ENCODE results near the gene CRBN. TPM values are rescaled to one million over a fixed set of nuclear protein-coding genes. Genes with fewer than 3 reads are reported as not detected.

The CRBN gene
- total and polyA plus RNA-seq, 9 of the 15 experiments (the other 6 are each of a cell fraction or from before 2014, with no cell fraction given) = 40.8 to 331 (median 57.4) TPM

DNA sequence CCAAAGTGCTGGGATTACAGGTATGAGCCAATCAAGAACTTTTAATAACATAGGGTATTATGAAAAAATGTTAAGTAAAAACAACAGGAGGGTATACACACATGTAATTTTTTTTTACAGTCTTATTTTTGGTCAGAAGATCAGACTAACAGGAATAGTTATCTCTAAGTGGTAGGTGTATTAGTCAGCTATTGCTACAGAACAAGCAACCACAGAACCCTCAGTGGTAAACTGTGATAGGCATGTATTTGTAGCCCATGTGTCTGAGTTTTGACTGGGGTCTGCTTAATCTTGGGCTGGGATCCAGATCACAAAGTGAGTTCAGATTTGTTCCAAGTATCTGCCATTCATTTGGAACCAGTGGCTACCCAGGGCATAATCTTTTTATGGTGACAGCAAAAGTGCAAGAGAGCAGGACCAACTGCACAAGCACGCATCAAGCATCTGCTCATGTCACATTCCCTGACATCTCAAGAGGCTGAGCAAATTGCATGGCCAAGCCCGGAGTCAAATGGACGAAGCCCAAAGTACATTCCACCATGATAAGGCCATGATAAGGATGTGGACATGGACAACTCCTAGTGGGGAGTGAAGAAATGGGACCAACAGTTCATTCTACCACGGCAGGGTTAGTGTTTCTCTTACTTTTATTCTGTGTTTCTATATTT is 66.3 kb downstream of the CRBN start:
- no peak overlapping the region for H2AFZ ChIP-seq (ENCODE audit: low read depth, low read length)
- H3K27ac ChIP-seq (ENCODE audit: extremely low read depth, low read depth, low read length) = no peak overlapping the region
- no peak overlapping the region for H3K4me3 ChIP-seq
- no peaks in the 10 kb centered on the region for H3K9me1 ChIP-seq (ENCODE audit: control insufficient read depth, insufficient read depth, low read length)
- ChIA-PET CTCF (ENCODE audit: low intra/inter-chr PET ratio) (no interaction called here), POLR2A (interaction anchor here (0.5 kb wide), 1 partner anchor 10 kb away, joined by 3 read pairs; no protein-coding TSS in a partner anchor)
- no peaks in the 10 kb centered on the region for H4K20me1 ChIP-seq (replicated peaks; ENCODE audit: control insufficient read depth, insufficient read depth, low read length)
- H3K79me2 ChIP-seq (ENCODE audit: control insufficient read depth, insufficient read depth, low read length) = no peaks in the 10 kb centered on the region
- no peaks in the 10 kb centered on the region for H3K9me3 ChIP-seq (replicated peaks; ENCODE audit: control insufficient read depth, insufficient read depth, low read depth, low read length)
- no peak overlapping the region for H3K4me2 ChIP-seq (ENCODE audit: insufficient read depth, low read length)
- ATAC-seq (no peak), DNase-seq (ENCODE audit: extremely low read depth in 1 of 4, low spot score in 3 of 4) (no peak), FAIRE-seq (no peak)
- no peak overlapping the region for H3K9ac ChIP-seq (ENCODE audit: insufficient read depth in 1 of 2, low read depth in 2 of 2, low read length in 2 of 2)
- intact Hi-C loops (cut with micrococcal nuclease) (no loop called here), in situ Hi-C loops (cut with MboI) (no loop called here)
- TF ChIP-seq KAT8 (IDR thresholded peaks at IDR 0.05; ENCODE audit: low read depth) (no peak), MTA2 (IDR thresholded peaks at IDR 0.05; ENCODE audit: low read depth) (no peak), RBM15 (IDR thresholded peaks at IDR 0.05; ENCODE audit: insufficient read depth, low read length) (no peak), ZEB2 (IDR thresholded peaks at IDR 0.05) (no peak), ELF4 (CRISPR knock-in tag; IDR thresholded peaks at IDR 0.05) (no peak), HMG20B (CRISPR knock-in tag; IDR thresholded peaks at IDR 0.05) (no peak), ETV6 (IDR thresholded peaks at IDR 0.05; ENCODE audit: borderline replicate concordance in 1 of 2, low read depth in 2 of 2, low read length in 1 of 2) (no peak), ETV6 (CRISPR knock-in tag; IDR thresholded peaks at IDR 0.05; ENCODE audit: borderline replicate concordance) (no peak), RNF2 (IDR thresholded peaks at IDR 0.05) (no peak)
- TF ChIP-seq, protein P1, sequence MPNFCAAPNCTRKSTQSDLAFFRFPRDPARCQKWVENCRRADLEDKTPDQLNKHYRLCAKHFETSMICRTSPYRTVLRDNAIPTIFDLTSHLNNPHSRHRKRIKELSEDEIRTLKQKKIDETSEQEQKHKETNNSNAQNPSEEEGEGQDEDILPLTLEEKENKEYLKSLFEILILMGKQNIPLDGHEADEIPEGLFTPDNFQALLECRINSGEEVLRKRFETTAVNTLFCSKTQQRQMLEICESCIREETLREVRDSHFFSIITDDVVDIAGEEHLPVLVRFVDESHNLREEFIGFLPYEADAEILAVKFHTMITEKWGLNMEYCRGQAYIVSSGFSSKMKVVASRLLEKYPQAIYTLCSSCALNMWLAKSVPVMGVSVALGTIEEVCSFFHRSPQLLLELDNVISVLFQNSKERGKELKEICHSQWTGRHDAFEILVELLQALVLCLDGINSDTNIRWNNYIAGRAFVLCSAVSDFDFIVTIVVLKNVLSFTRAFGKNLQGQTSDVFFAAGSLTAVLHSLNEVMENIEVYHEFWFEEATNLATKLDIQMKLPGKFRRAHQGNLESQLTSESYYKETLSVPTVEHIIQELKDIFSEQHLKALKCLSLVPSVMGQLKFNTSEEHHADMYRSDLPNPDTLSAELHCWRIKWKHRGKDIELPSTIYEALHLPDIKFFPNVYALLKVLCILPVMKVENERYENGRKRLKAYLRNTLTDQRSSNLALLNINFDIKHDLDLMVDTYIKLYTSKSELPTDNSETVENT (CRISPR knock-in tag; IDR thresholded peaks at IDR 0.05) = no peak
- TF ChIP-seq, protein P2, sequence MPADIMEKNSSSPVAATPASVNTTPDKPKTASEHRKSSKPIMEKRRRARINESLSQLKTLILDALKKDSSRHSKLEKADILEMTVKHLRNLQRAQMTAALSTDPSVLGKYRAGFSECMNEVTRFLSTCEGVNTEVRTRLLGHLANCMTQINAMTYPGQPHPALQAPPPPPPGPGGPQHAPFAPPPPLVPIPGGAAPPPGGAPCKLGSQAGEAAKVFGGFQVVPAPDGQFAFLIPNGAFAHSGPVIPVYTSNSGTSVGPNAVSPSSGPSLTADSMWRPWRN (IDR thresholded peaks at IDR 0.05; ENCODE audit: low read depth) = no peak
- TF ChIP-seq, protein P3, sequence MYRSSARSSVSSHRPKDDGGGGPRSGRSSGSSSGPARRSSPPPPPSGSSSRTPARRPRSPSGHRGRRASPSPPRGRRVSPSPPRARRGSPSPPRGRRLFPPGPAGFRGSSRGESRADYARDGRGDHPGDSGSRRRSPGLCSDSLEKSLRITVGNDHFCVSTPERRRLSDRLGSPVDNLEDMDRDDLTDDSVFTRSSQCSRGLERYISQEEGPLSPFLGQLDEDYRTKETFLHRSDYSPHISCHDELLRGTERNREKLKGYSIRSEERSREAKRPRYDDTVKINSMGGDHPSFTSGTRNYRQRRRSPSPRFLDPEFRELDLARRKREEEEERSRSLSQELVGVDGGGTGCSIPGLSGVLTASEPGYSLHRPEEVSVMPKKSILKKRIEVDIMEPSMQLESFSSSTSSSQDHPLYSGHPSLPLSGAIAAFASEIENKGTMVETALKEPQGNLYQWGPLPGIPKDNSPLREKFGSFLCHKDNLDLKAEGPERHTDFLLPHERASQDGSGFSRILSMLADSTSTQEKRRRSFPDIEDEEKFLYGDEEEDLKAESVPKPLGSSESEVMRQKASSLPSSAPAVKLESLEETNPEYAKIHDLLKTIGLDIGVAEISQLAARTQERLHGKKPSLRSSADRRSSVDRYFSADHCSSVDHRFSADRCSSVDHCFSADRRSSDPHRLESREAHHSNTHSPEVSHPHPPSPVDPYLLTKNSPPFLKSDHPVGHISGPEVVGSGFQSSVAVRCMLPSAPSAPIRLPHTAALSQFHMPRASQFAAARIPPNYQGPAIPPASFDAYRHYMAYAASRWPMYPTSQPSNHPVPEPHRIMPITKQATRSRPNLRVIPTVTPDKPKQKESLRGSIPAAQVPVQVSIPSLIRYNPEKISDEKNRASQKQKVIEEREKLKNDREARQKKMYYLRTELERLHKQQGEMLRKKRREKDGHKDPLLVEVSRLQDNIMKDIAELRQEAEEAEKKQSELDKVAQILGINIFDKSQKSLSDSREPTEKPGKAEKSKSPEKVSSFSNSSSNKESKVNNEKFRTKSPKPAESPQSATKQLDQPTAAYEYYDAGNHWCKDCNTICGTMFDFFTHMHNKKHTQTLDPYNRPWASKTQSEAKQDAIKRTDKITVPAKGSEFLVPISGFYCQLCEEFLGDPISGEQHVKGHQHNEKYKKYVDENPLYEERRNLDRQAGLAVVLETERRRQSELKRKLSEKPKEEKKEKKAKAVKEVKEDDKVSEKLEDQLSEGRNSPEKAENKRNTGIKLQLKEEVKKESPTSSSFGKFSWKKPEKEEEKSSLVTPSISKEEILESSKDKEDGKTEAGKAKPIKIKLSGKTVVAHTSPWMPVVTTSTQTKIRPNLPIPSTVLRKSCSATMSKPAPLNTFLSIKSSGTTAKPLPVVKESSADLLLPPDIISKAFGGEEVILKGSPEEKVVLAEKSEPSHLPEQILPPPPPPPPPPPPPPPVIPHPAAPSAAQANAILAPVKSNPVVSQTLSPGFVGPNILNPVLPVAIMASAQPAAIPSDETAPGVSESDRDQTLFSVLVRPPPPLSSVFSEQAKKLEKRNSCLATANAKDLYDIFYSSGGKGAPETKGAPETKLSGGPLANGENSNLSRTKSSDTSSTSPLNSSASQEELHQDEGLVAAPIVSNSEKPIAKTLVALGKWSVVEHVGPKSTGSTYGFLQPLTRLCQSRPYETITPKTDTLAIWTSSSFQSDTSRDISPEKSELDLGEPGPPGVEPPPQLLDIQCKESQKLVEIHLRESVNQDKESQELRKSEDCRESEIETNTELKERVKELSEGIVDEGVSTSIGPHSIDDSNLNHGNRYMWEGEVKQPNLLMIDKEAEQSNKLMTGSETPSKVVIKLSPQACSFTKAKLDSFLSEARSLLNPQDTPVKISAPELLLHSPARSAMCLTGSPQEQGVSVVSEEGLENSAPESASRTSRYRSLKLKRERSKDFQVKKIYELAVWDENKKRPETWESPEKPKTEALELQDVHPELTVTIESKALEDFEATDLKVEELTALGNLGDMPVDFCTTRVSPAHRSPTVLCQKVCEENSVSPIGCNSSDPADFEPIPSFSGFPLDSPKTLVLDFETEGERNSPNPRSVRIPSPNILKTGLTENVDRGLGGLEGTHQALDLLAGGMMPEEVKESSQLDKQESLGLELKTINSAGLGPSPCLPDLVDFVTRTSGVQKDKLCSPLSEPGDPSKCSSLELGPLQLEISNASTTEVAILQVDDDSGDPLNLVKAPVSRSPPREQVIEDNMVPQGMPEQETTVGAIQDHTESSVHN (IDR thresholded peaks at IDR 0.05; ENCODE audit: borderline replicate concordance in 1 of 2, low read depth in 1 of 2) = no peak
- no TSS peak for BruUV-seq (replicated peaks)
- H3K4me1 ChIP-seq (replicated peaks in 1 of 2; ENCODE audit: control insufficient read depth in 2 of 2, insufficient read depth in 2 of 2, low read length in 2 of 2) = peaks cover 0 to 7% of the 10 kb centered on the region in 2 experiments; a peak in 2 of 5 replicates
- no peaks in the 10 kb centered on the region for H3K36me3 ChIP-seq (ENCODE audit: control insufficient read depth, insufficient read depth, low read length)
- H3K27me3 ChIP-seq (ENCODE audit: control insufficient read depth in 2 of 2, insufficient read depth in 2 of 2, low read length in 2 of 2) = peaks cover 8% of the 10 kb centered on the region in 2 experiments; a peak in 4 of 5 replicates
- 8% methylated on average over 4 of the region's 4 CpGs for WGBS (ENCODE audit: insufficient coverage, low coverage, missing lambda C conversion rate)

All from K562 (cell line).